HG02588 (cell line): ENCODE data around the gene NACC2.

Experiments
- ATAC-seq: cut with Tn5 transposase; IDR thresholded peaks from one replicate; pipeline ENCODE4 v1.9.1; 2021; ENCODE audit warnings: mild to moderate bottlenecking, moderate library complexity; ENCODE audit not compliant: unreplicated experiment

NACC2 gene

GRCh38 chr9:136015656-136016571, 79.2 kb downstream of the NACC2 start:
- ATAC-seq: no peak

GRCh38 chr9:136014924-136015633, 80.0 kb downstream of the NACC2 start:
- no peak for ATAC-seq

- no peak for ATAC-seq
Observed at GRCh38 chr9:136014147-136014923, 80.8 kb downstream of the NACC2 start.

- ATAC-seq: no peak
Observed at GRCh38 chr9:136013524-136014034, 81.5 kb downstream of the NACC2 start.

GRCh38 chr9:136013116-136013515, 82.0 kb downstream of the NACC2 start:
- no peak for ATAC-seq

GRCh38 chr9:136012651-136013050, 82.4 kb downstream of the NACC2 start:
- no peak for ATAC-seq

- no peak for ATAC-seq
Observed at GRCh38 chr9:136011703-136012496, 83.2 kb downstream of the NACC2 start.

- no peak for ATAC-seq
Observed at GRCh38 chr9:136011376-136011702, 83.8 kb downstream of the NACC2 start.

- ATAC-seq: no peak
Observed at GRCh38 chr9:136010615-136011361, 84.3 kb downstream of the NACC2 start.

GRCh38 chr9:136010176-136010575, 84.9 kb downstream of the NACC2 start:
- no peak for ATAC-seq

- ATAC-seq: no peak
Observed at GRCh38 chr9:136009516-136009915, 85.6 kb downstream of the NACC2 start.

GRCh38 chr9:136008693-136008997, 86.4 kb downstream of the NACC2 start:
- ATAC-seq: no peak

GRCh38 chr9:136007934-136008692, 87.0 kb downstream of the NACC2 start:
- ATAC-seq: no peak

- no peak for ATAC-seq
Observed at GRCh38 chr9:136007276-136007933, 87.7 kb downstream of the NACC2 start.

- no peak for ATAC-seq
Observed at GRCh38 chr9:136006169-136006568, 88.9 kb downstream of the NACC2 start.

- no peak for ATAC-seq
Observed at GRCh38 chr9:136004712-136005111, 90.4 kb downstream of the NACC2 start.

- no peak for ATAC-seq
Observed at GRCh38 chr9:136004219-136004618, 90.9 kb downstream of the NACC2 start.

GRCh38 chr9:136003411-136004218, 91.5 kb downstream of the NACC2 start:
- no peak for ATAC-seq
